Measurements from ENCODE around the gene GSDMA. TPM values are rescaled to one million over a fixed set of nuclear protein-coding genes. Genes with fewer than 3 reads are reported as not detected.

Gene GSDMA, protein sequence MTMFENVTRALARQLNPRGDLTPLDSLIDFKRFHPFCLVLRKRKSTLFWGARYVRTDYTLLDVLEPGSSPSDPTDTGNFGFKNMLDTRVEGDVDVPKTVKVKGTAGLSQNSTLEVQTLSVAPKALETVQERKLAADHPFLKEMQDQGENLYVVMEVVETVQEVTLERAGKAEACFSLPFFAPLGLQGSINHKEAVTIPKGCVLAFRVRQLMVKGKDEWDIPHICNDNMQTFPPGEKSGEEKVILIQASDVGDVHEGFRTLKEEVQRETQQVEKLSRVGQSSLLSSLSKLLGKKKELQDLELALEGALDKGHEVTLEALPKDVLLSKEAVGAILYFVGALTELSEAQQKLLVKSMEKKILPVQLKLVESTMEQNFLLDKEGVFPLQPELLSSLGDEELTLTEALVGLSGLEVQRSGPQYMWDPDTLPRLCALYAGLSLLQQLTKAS
- total RNA-seq, result 0.47 TPM
- polyA plus RNA-seq (ENCODE audit: insufficient read depth, low read depth, low replicate concordance), result 0.80 TPM
- long read RNA-seq, donor 1, result 0 reads
- long read RNA-seq, donor 2, result 0 reads
- long read RNA-seq, donor 3, result 0 reads
- long read RNA-seq, donor 4, result 0 reads
- long read RNA-seq, donor 5, result 0 reads
- long read RNA-seq, donor 6, result 0 reads
- long read RNA-seq, donor 7, result 0 reads
- long read RNA-seq, donor 8, result 0 reads
- long read RNA-seq, donor 9, result 0 reads
- long read RNA-seq, donor 10, result 0 reads

DNA sequence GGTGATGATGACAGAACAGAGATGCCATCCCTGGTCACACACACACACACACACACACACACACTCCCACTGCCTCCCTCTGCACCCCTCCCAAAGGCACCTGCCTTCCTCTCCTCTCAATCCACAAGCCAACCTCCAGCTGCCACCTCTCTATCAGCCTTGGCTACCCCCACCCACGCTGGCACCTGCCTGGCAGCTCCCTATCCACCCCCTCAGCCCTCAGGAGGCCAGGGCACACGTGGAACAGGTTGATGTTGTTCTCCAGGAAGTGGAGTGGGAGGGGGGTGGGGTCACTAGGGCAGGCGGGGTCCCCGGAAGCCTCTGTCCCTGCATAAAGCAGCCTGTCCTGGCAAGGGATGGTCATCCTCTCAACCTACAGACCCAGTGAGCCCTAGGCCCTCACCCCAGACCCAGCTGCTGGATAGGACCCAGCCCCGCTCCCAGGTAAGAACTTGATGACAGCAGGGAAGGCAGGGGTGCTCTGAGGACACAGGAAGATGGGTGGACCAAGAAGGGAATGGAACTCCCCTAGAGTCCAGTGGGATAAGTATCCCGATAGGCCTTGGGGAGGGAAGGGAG, at the start of gene GSDMA:
TSS of gene GSDMA (plus strand) at position 363 of the 579 bp plus-strand sequence. CDS start 2,684 bp downstream, outside the sequence.
- H3K9ac ChIP-seq (ENCODE audit: low read length in 3 of 3), result no peak within 1 kb of the TSS
- no peaks in the 10 kb centered on the region for H3K36me3 ChIP-seq (ENCODE audit: control insufficient read depth in 2 of 3, insufficient read depth in 3 of 3, low read length in 3 of 3)
- no peak within 1 kb of the TSS for H3K4me3 ChIP-seq (ENCODE audit: low read length in 3 of 3)
- no peaks in the 10 kb centered on the region for H3K27me3 ChIP-seq (ENCODE audit: control insufficient read depth, insufficient read depth, low read length)
- FAIRE-seq (no peak), DNase-seq (no peak)
- H3K4me1 ChIP-seq (ENCODE audit: control insufficient read depth in 2 of 3, insufficient read depth in 2 of 3, low read depth in 1 of 3, low read length in 3 of 3), result no peaks in the 10 kb centered on the region
- no peak within 1 kb of the TSS for H3K27ac ChIP-seq (ENCODE audit: low read depth in 2 of 2, low read length in 2 of 2)
- no peaks in the 10 kb centered on the region for H3K9me3 ChIP-seq (ENCODE audit: control insufficient read depth in 2 of 3, insufficient read depth in 1 of 3, low read length in 3 of 3)
- no peak for TF ChIP-seq CTCF (IDR thresholded peaks at IDR 0.05; ENCODE audit: borderline replicate concordance, extremely low read depth, insufficient read depth)
- intact Hi-C loops (cut with DNase I), result no loop called here

DNA sequence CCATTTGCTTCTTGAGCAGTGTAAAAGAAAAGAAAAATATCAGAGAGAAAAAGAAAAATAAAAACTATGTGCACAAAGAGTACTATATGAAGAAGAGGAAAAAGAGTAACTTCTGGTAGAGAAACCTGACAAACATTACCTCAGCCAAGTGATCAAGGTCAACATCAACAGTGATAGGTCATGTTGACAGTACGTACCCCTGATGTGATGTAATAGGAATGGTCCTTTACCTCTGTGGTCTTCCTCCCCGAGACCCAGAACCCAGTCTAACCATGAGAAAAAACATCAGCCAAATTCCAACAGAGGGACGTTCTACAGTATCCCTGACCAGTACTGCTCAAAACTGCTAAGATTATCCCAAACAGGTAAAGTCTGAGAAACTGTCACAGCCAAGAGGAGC, 48.8 kb upstream of the GSDMA start:
- no peaks in the 10 kb centered on the region for H3K27me3 ChIP-seq (ENCODE audit: control insufficient read depth, insufficient read depth, low read length)
- no peak for TF ChIP-seq CTCF (IDR thresholded peaks at IDR 0.05; ENCODE audit: borderline replicate concordance, extremely low read depth, insufficient read depth)
- H3K36me3 ChIP-seq (ENCODE audit: control insufficient read depth in 2 of 3, insufficient read depth in 3 of 3, low read length in 3 of 3), result no peaks in the 10 kb centered on the region
- H3K9ac ChIP-seq (ENCODE audit: low read length in 3 of 3), result no peak overlapping the region
- no peak overlapping the region for H3K27ac ChIP-seq (ENCODE audit: low read depth in 2 of 2, low read length in 2 of 2)
- DNase-seq, result no peak
- no peak overlapping the region for H3K4me3 ChIP-seq (ENCODE audit: low read length in 3 of 3)
- no peaks in the 10 kb centered on the region for H3K9me3 ChIP-seq (ENCODE audit: control insufficient read depth in 2 of 3, insufficient read depth in 1 of 3, low read length in 3 of 3)
- no peaks in the 10 kb centered on the region for H3K4me1 ChIP-seq (ENCODE audit: control insufficient read depth in 2 of 3, insufficient read depth in 2 of 3, low read depth in 1 of 3, low read length in 3 of 3)
- intact Hi-C loops (cut with DNase I), result no loop called here
- FAIRE-seq, result no peak

GRCh38 chr17:39915559-39915958, 47.2 kb upstream of the GSDMA start:
- intact Hi-C loops (cut with DNase I), result no loop called here
- TF ChIP-seq CTCF (IDR thresholded peaks at IDR 0.05; ENCODE audit: borderline replicate concordance, extremely low read depth, insufficient read depth), result no peak
- no peak overlapping the region for H3K27ac ChIP-seq (ENCODE audit: low read depth in 2 of 2, low read length in 2 of 2)
- H3K36me3 ChIP-seq (ENCODE audit: control insufficient read depth in 2 of 3, insufficient read depth in 3 of 3, low read length in 3 of 3), result peaks cover 0 to 4% (median 2%) of the 10 kb centered on the region in 3 donors
- H3K4me3 ChIP-seq (ENCODE audit: low read length in 3 of 3), result no peak overlapping the region
- no peaks in the 10 kb centered on the region for H3K4me1 ChIP-seq (ENCODE audit: control insufficient read depth in 2 of 3, insufficient read depth in 2 of 3, low read depth in 1 of 3, low read length in 3 of 3)
- H3K27me3 ChIP-seq (ENCODE audit: control insufficient read depth, insufficient read depth, low read length), result no peaks in the 10 kb centered on the region
- H3K9me3 ChIP-seq (ENCODE audit: control insufficient read depth in 2 of 3, insufficient read depth in 1 of 3, low read length in 3 of 3), result no peaks in the 10 kb centered on the region
- no peak for FAIRE-seq
- DNase-seq, result peak in 1 of 5 donors; percentile 27
- H3K9ac ChIP-seq (ENCODE audit: low read length in 3 of 3), result no peak overlapping the region
